Stimulated activated naive B cell treated with anti-CD40 and anti-IgM and Interleukin-4, amounts not matched to agents 10 μg/mL and 1 μg/mL and 100 μg/mL, for 72 hours (primary cell): Measurements from ENCODE around the gene GBGT1.

Experiments
- ATAC-seq, 2 donors: fragments of 150-1000 bp; cut with Tn5 transposase; replicated peaks; 2 replicates each; pipeline ENCODE4 v1.10.0; 2021; ENCODE audit warnings: moderate library complexity in 1 of 2
- DNase-seq: peaks from one replicate; pipeline ENCODE4 v3.0.0; 2021
- H3K27ac Mint-ChIP-seq: one replicate; pipeline ENCODE4 v1.8.0; 2022; ENCODE audit warnings: mild to moderate bottlenecking, mixed read lengths
- H3K27me3 Mint-ChIP-seq, 2 donors: one replicate each; pipeline ENCODE4 v1.8.0; 2022; ENCODE audit warnings: mixed read lengths in 2 of 2
- H3K36me3 Mint-ChIP-seq, 2 donors: one replicate each; pipeline ENCODE4 v1.8.0; 2022; ENCODE audit warnings: mixed read lengths in 2 of 2, mild to moderate bottlenecking in 1 of 2
- H3K4me1 Mint-ChIP-seq, 2 donors: one replicate each; pipeline ENCODE4 v1.8.0; 2022; ENCODE audit warnings: mixed read lengths in 2 of 2, mild to moderate bottlenecking in 1 of 2
- H3K4me3 Mint-ChIP-seq, 2 donors: one replicate each; pipeline ENCODE4 v1.8.0; 2022; ENCODE audit warnings: mild to moderate bottlenecking in 2 of 2, mixed read lengths in 2 of 2, moderate library complexity in 1 of 2
- H3K9me3 Mint-ChIP-seq, 2 donors: one replicate each; pipeline ENCODE4 v1.8.0; 2022; ENCODE audit warnings: mixed read lengths in 2 of 2, mild to moderate bottlenecking in 1 of 2

The GBGT1 gene

DNA sequence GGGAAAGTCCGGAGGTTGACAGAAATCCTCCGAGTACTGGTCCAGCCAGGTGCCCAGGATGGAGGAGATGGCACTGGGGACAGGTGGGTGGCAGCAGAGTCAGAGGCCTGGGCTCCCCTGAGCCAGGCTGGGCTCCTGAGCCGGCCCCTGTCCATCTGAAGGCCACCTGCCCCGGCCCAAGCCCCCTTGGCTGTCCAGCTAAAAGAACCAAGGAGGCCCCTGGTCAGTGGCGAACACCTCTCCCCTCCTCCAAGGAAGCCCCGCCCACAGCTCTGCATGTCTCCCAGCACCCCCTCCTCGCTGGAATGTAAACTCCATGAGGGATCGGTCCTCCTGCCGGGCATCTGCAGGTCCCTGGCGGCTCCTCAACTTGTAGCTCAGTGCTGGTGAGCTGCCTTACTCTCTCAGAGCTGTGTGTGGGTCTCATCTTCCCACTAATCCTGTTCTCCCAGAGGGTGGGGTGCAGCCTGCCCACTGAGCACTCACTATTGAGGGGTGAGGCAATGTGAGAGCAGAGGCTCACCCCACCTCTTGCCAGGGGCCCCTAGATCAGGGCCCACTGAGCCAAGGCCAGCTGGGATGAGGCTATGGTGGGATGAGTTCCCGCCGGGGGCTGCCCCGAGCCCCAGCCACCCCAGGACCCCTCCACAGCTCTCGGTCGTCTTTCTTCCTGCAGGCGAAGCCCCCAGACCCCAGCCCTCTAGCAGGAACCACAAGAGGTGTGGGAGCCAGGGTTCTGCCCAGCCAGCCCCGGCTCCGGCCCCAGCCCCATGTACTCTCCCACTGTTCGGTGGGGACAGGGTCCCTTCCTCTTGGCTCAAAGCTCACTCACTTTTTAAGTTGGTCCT, 54.7 kb downstream of the GBGT1 start:
- Mint-ChIP-seq H3K9me3 (no peaks in the 10 kb centered on the region), H3K27ac (no peak overlapping the region), H3K27me3 (no peaks in the 10 kb centered on the region), H3K4me3 (no peak overlapping the region), H3K36me3 (peaks cover 46 to 49% of the 10 kb centered on the region in 2 donors), H3K4me1 (peaks cover 23 to 27% of the 10 kb centered on the region in 2 donors)
- ATAC-seq (no peak), DNase-seq (no peak)

DNA sequence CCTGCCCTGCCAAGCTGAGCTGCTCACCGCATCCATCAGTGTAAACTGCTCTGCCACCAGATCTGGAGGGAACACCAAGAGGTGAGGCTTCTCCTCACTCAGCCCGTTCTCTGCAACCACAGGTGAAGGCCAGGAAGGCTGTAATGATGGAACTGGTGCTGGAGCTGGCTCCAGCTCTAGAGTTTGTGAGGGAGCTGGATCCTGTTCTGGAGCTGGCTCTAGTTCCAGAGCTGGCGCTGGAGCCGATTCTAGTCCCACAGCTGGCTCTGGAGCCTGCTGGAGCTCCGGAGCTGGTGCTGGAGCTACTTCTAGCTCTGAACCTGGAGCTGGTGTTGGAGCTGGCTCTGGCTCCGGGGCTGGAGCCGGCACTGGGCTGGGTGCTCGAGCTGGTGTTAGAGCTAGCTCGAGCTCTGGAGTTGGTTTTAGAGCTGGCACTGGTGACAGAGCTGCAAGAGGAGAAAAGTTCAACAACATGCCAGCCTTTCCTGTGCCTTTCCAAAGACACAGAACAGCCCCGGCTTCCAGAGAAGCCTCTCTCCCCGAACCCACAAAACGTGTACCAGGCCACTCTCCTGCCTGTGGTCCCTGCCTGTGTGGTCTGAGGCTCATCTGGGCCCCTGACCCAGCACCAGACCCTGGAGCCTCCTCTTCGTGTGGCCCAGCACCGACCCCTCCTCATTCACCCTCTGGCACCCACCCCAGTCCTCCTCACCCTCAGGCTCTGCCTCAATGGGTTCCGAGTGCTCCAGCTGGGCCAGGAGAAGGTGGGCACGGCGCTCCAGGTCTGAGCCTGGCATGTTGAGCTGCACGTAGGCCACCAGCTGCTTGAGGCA, 55.5 kb downstream of the GBGT1 start:
- no peak overlapping the region for H3K27ac Mint-ChIP-seq
- peaks cover 46 to 53% of the 10 kb centered on the region in 2 donors for H3K36me3 Mint-ChIP-seq
- no peak for ATAC-seq
- no peaks in the 10 kb centered on the region for H3K27me3 Mint-ChIP-seq
- H3K9me3 Mint-ChIP-seq = no peaks in the 10 kb centered on the region
- DNase-seq = no peak
- H3K4me3 Mint-ChIP-seq = no peak overlapping the region
- peaks cover 15 to 19% of the 10 kb centered on the region in 2 donors for H3K4me1 Mint-ChIP-seq

DNA sequence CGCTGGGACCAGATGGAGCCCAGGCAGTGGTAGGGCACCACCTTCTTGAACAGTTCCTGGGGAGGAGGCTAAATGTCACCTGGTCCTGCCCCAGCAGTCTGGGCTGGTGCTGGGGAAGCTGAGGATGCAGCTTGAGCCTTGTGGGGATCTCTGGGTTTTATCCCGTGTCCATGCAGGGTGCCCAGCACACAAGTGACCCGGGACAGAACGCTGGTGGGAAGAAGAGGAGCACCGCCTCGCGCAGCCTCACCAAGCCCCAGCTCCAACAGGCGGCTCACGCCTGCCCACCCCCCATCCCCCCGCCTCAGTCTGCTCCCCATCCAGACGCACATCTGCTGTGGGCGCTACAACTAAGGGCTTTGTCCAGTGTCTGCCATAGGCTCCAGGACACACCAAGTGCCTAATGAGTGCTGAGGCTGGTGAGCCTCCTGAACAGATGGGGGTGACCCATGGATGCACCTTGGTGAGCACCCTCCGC, 56.4 kb downstream of the GBGT1 start:
- Mint-ChIP-seq H3K4me3 (no peak overlapping the region), H3K27ac (no peak overlapping the region), H3K9me3 (no peaks in the 10 kb centered on the region), H3K4me1 (peaks cover 9 to 10% of the 10 kb centered on the region in 2 donors), H3K27me3 (no peaks in the 10 kb centered on the region), H3K36me3 (peaks cover 49 to 52% of the 10 kb centered on the region in 2 donors)
- ATAC-seq (no peak), DNase-seq (no peak)

DNA sequence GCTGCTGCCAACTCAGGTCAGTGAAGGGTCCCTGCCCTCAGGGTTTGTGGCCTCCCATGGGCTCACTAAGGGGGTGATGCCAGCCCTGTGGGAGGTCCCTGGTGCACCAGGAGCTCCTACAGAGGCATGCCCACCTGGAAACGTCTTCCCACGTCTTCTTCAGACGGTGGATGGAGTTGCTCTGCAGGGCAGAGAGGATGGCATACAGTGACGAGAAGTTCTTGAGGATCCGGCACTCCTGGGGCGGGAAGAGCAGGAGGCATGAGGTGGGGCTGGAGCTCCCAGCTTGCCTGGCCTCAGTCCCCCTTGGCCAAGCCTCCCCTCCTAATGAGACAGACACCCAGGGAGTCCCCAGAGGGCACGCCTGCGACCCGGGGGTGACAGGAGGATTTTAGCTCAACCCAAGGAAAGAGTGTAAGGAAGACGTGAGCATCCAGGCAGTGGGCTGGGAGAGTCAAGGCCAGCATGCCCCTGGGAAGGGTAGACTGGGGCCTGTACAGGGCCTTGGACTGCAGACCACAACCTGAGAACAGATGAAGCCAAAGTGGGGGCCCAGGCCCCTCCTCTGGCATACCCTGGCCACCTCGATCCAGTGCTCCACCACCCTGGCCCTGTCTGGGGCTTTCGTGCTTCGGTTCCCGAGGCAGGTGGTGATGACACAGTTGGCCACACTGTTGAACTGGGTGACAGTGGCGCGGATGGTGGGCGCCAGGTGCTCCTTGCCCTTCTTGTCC, 57.0 kb downstream of the GBGT1 start:
- H3K27ac Mint-ChIP-seq = peak overlapping the region; percentile 38
- no peaks in the 10 kb centered on the region for H3K27me3 Mint-ChIP-seq
- no peak overlapping the region for H3K4me3 Mint-ChIP-seq
- DNase-seq (no peak), ATAC-seq (no peak)
- H3K4me1 Mint-ChIP-seq = peaks cover 4 to 8% of the 10 kb centered on the region in 2 donors
- no peaks in the 10 kb centered on the region for H3K9me3 Mint-ChIP-seq
- H3K36me3 Mint-ChIP-seq = peaks cover 51 to 54% of the 10 kb centered on the region in 2 donors

DNA sequence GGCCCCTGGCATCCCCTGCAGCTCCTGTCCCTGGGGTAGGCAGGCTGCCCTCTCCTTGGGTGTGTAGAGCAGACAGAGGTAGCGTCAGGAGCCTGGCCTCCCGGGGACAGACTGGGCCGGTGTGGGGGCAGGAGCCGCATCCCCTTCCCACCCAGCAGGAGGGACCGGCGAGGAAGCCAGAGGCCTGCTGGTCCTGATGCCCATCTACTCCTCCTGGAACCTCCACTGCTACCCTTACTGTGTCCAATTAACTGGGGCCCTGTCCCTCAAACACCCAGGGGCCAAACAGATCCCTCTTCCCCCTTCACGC, 58.3 kb downstream of the GBGT1 start:
- Mint-ChIP-seq H3K4me1 (peaks cover 0 to 5% of the 10 kb centered on the region in 2 donors), H3K36me3 (peaks cover 59 to 60% of the 10 kb centered on the region in 2 donors), H3K27me3 (no peaks in the 10 kb centered on the region), H3K4me3 (no peak overlapping the region), H3K27ac (no peak overlapping the region), H3K9me3 (no peaks in the 10 kb centered on the region)
- ATAC-seq (no peak), DNase-seq (no peak)

DNA sequence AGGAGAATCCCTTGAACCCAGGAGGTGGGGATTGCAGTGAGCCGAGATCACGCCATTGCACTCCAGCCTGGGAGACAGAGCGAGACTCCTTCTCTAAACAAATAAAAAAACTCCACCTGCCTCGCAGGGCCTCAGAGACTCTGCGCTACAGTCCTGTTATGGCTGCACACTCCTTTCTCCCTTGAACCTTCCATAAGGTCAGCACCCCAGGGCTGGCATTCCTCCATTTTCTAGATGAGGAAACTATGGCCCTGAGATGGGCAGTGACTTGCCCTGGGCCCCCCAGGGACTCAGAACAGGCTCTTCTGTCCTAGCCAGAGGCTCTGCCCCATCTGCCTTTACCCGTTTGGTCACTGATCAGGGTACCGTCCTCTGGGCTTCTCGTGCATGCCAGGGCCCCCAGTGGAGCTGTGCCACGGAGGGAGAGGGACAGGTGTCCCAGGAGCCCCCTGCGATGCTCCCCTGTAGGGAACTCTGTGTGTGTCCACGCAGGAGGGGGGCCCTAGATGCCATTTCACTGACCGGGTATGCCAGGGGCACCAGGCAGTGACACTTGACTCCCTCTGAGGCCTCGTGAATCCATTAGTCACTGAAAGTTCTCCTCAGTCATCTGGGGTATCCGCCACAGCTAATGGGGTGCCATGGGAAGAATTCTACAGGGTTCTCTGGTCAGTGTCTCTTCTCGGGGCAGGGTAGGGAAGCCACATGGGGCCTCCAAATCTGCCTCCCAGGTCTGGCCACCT, 58.8 kb downstream of the GBGT1 start:
- H3K27me3 Mint-ChIP-seq = no peaks in the 10 kb centered on the region
- H3K9me3 Mint-ChIP-seq = no peaks in the 10 kb centered on the region
- H3K36me3 Mint-ChIP-seq = peaks cover 58 to 60% of the 10 kb centered on the region in 2 donors
- H3K4me3 Mint-ChIP-seq = no peak overlapping the region
- DNase-seq = no peak
- no peak for ATAC-seq
- no peak overlapping the region for H3K27ac Mint-ChIP-seq
- H3K4me1 Mint-ChIP-seq = peaks cover 0 to 4% of the 10 kb centered on the region in 2 donors

DNA sequence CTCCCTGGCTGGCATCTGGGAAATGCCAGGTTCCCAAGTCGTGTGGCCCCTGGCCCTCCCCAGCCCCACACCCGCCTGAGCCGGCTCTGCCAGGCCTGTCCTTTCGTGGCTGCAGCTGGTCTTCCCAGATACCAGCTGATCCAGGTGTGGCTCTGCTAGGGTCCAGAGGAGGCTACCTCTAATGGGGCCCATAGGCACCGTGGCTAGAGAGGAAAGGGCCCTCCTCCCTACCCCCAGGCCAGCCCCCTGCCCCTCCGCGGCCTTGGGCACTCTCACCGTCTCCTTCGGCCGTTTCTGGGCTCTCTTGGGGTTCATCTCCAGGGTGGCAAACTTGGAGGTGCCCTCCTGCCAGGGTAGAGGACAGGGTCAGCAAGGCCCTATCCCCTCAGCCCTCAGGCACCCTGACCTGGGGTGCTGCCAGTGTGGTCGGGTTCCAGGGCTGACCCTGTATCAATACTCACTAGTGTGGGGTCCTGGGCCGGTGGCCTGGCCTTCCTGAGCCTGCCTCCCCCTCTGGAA, 59.7 kb downstream of the GBGT1 start:
- Mint-ChIP-seq H3K4me3 (no peak overlapping the region), H3K36me3 (peaks cover 57 to 62% of the 10 kb centered on the region in 2 donors), H3K27me3 (no peaks in the 10 kb centered on the region), H3K4me1 (peaks cover 0 to 4% of the 10 kb centered on the region in 2 donors), H3K9me3 (no peaks in the 10 kb centered on the region), H3K27ac (no peak overlapping the region)
- ATAC-seq (no peak), DNase-seq (no peak)

DNA sequence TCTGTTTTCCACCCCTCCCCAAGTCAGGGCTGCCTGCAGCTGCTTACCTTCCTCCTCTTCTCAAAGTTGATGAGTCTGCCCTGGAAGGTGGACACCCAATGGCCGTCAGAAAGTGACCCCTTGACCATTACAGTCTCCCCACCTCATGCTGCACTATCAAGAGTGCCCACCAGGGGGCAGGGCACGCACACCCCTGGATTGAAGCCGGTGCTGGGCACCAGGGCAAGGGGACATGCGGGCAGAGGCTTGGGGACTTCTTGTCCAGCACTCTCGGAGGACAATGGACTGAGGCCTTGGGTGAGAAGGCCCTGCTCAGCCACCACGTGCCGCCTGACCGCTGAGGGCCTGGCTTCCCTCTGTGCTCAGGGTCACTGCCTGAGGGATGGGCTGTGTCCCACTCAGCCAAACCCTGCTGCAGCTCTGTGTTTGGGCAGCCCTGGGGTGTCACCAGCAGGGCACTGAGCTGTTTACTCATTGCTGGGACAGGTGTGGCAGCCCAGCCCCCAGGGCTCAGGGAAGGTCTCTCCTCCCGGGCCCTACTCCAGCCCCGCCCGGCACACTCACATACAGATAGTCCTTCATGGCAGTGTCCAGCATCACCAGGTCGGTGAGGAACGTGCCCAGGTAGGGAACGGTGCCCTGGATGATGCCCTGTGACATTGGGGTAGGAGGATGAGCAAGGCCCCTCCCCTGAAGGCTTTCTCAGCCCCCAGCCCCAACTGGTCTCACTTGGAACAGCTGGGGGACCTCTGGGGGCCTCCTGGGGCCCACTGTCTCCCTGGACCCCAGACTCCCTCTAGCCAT, 60.3 kb downstream of the GBGT1 start:
- Mint-ChIP-seq H3K9me3 (no peaks in the 10 kb centered on the region), H3K4me3 (no peak overlapping the region), H3K27me3 (no peaks in the 10 kb centered on the region), H3K27ac (peak overlapping the region; percentile 26), H3K36me3 (peaks cover 61 to 63% of the 10 kb centered on the region in 2 donors), H3K4me1 (peaks cover 0 to 4% of the 10 kb centered on the region in 2 donors)
- DNase-seq = no peak
- ATAC-seq = peak; percentile 64 to 67
